ENCODE data around the gene DNAH1.
A peak's percentile ranks its signal among the peaks of the same experiment; 100 is the strongest.

The DNAH1 gene

GRCh38 chr3:52406791-52407510 lies 90.8 kb downstream of the DNAH1 start:
- no peak for DNase-seq

- no peak for DNase-seq
Observed at GRCh38 chr3:52407779-52408178, 91.7 kb downstream of the DNAH1 start.

- no peak for DNase-seq
Observed at GRCh38 chr3:52408466-52408865, 92.3 kb downstream of the DNAH1 start.

GRCh38 chr3:52415800-52416199 lies 99.7 kb downstream of the DNAH1 start:
- DNase-seq = no peak

GRCh38 chr3:52420388-52420787 lies 104.3 kb downstream of the DNAH1 start:
- no peak for DNase-seq

GRCh38 chr3:52422669-52423068 lies 106.5 kb downstream of the DNAH1 start:
- DNase-seq = no peak

GRCh38 chr3:52423173-52423572 lies 107.1 kb downstream of the DNAH1 start:
- DNase-seq = no peak

- DNase-seq = peak; percentile 15
Observed at GRCh38 chr3:52428151-52429005, 112.3 kb downstream of the DNAH1 start.

- no peak for DNase-seq
Observed at GRCh38 chr3:52429031-52429430, 112.9 kb downstream of the DNAH1 start.

- DNase-seq = no peak
Observed at GRCh38 chr3:52429779-52430415, 113.8 kb downstream of the DNAH1 start.

- no peak for DNase-seq
Observed at GRCh38 chr3:52430416-52430810, 114.3 kb downstream of the DNAH1 start.

GRCh38 chr3:52431459-52432223 lies 115.5 kb downstream of the DNAH1 start:
- DNase-seq = no peak

- no peak for DNase-seq
Observed at GRCh38 chr3:52432225-52432624, 116.1 kb downstream of the DNAH1 start.

GRCh38 chr3:52432691-52433141 lies 116.6 kb downstream of the DNAH1 start:
- DNase-seq = no peak

- DNase-seq = no peak
Observed at GRCh38 chr3:52433328-52433995, 117.3 kb downstream of the DNAH1 start.

GRCh38 chr3:52433996-52434479 lies 117.9 kb downstream of the DNAH1 start:
- DNase-seq = no peak

- no peak for DNase-seq
Observed at GRCh38 chr3:52434491-52435115, 118.5 kb downstream of the DNAH1 start.

GRCh38 chr3:52435246-52436101 lies 119.4 kb downstream of the DNAH1 start:
- no peak for DNase-seq

- no peak for DNase-seq
Observed at GRCh38 chr3:52436500-52437149, 120.5 kb downstream of the DNAH1 start.
